K562 (cell line): Measurements from ENCODE around the gene KCNH8. TPM values are rescaled to one million over a fixed set of nuclear protein-coding genes. Genes with fewer than 3 reads are reported as not detected.

Experiments
- ATAC-seq: fragments of 200-7000 bp; cut with Tn5 transposase; 3 replicates; pipeline ENCODE4 v1.9.1; 2020; ENCODE audit warnings: moderate library complexity
- BruUV-seq: library from RNA; stranded (reverse); fragments of 400-500 nt; replicated peaks from 2 replicates; lab custom pipeline; 2021; lab: Mats Ljungman, UMichigan
- CTCF ChIA-PET: fragments of 300-600 bp; formaldehyde crosslinking; extraction: SDS; loops from one replicate; lab custom pipeline; 2021; ENCODE audit warnings: low intra/inter-chr PET ratio; lab: Yijun Ruan, JAX
- POLR2A ChIA-PET: fragments of 300-600, 350-650 bp; sonication (Branson Sonifier 250); formaldehyde crosslinking; extraction: SDS; loops from one replicate; lab custom pipeline; 2021; ENCODE audit warnings: antibody characterized with exemption, inconsistent platforms; lab: Yijun Ruan, JAX
- DNase-seq, 4 experiments: peaks; one replicate each; pipeline versions ENCODE4 v3.0.0 to v3.0.0-alpha.2; 2011 to 2018; ENCODE audit warnings: low spot score in 3 of 4, mixed read lengths in 3 of 4; ENCODE audit errors: extremely low read depth in 1 of 4
- FAIRE-seq: peaks from 2 replicates; lab custom pipeline; 2011; peaks lifted over from hg19 to GRCh38; lab: Jason Lieb, UNC
- H2AFZ ChIP-seq: 2 replicates; pipeline ENCODE4 v1.6.0; 2011; ENCODE audit warnings: low read depth, low read length, control low read depth, inconsistent platforms
- H3K27ac ChIP-seq: fragments of 200-600 bp; 3 replicates; pipeline ENCODE4 v1.8.0; 2011; ENCODE audit warnings: low read depth, mild to moderate bottlenecking, control low read depth, inconsistent platforms, low read length, moderate library complexity, mixed read lengths; ENCODE audit errors: extremely low read depth
- H3K27me3 ChIP-seq, 2 experiments: fragments of 300-600 bp in 1 of 2; 2 replicates in 1 of 2; 3 replicates in 1 of 2; pipeline versions ENCODE4 v1.6.0 to v1.8.0; 2011; ENCODE audit warnings: inconsistent platforms in 2 of 2, low read length in 2 of 2, mild to moderate bottlenecking in 1 of 2, mixed read lengths in 1 of 2, moderate library complexity in 1 of 2; ENCODE audit not compliant: control insufficient read depth in 2 of 2, insufficient read depth in 2 of 2
- H3K36me3 ChIP-seq: fragments of 300-600 bp; 3 replicates; pipeline ENCODE4 v1.8.0; 2011; ENCODE audit warnings: mild to moderate bottlenecking, low read length, inconsistent platforms; ENCODE audit not compliant: control insufficient read depth, insufficient read depth
- H3K4me1 ChIP-seq, 2 experiments: fragments of 200-600 bp in 1 of 2; replicated peaks in 1 of 2; 2 replicates in 1 of 2; 3 replicates in 1 of 2; pipeline versions ENCODE4 v1.5.1 to v1.8.0; 2011; ENCODE audit warnings: inconsistent platforms in 2 of 2, low read length in 2 of 2, mild to moderate bottlenecking in 1 of 2, mixed read lengths in 1 of 2, moderate library complexity in 1 of 2; ENCODE audit not compliant: control insufficient read depth in 2 of 2, insufficient read depth in 2 of 2
- H3K4me2 ChIP-seq: 2 replicates; pipeline ENCODE4 v1.6.1; 2011; ENCODE audit warnings: low read length, control low read depth, inconsistent platforms, mixed read lengths; ENCODE audit not compliant: insufficient read depth
- H3K4me3 ChIP-seq: fragments of 200-600 bp; sonication (generic), shearing (Covaris generic); 2 replicates; pipeline ENCODE4 v1.5.1; 2016; ENCODE audit warnings: control low read depth, inconsistent platforms
- H3K79me2 ChIP-seq: fragments of 200-600 bp; 3 replicates; pipeline ENCODE4 v1.8.0; 2011; ENCODE audit warnings: low read length, inconsistent platforms; ENCODE audit not compliant: control insufficient read depth, insufficient read depth
- H3K9ac ChIP-seq, 2 experiments: 2 replicates each; pipeline versions ENCODE4 v1.6.0 to v1.6.1; 2011; ENCODE audit warnings: low read depth in 2 of 2, low read length in 2 of 2, control low read depth in 1 of 2, inconsistent platforms in 1 of 2, mild to moderate bottlenecking in 1 of 2, mixed read lengths in 1 of 2; ENCODE audit not compliant: insufficient read depth in 1 of 2
- H3K9me1 ChIP-seq: one replicate; pipeline ENCODE4 v1.6.0; 2011; ENCODE audit warnings: inconsistent platforms, mild to moderate bottlenecking, low read length, moderate library complexity; ENCODE audit not compliant: control insufficient read depth, insufficient read depth
- H3K9me3 ChIP-seq: replicated peaks from 2 replicates; pipeline ENCODE4 v1.5.1; 2011; ENCODE audit warnings: low read depth, low read length, inconsistent platforms; ENCODE audit not compliant: control insufficient read depth, insufficient read depth
- H4K20me1 ChIP-seq: replicated peaks from 2 replicates; pipeline ENCODE4 v1.6.1; 2011; ENCODE audit warnings: low read length, inconsistent platforms, mixed read lengths; ENCODE audit not compliant: control insufficient read depth, insufficient read depth
- CCAR2 ChIP-seq: fragments of 200-400 bp; formaldehyde crosslinking; IDR thresholded peaks from 2 replicates; pipeline ENCODE4 v1.6.1; 2017; ENCODE audit warnings: mild to moderate bottlenecking, low read depth, low read length
- IRF1 ChIP-seq: sonication (generic); formaldehyde crosslinking; IDR thresholded peaks from 2 replicates; pipeline ENCODE4 v1.8.0; 2022; ENCODE audit warnings: missing genetic modification reagents, mild to moderate bottlenecking, borderline replicate concordance
- KDM5B ChIP-seq: fragments of 200-600 bp; sonication (generic); IDR thresholded peaks from 2 replicates; pipeline ENCODE4 v1.6.1; 2012; ENCODE audit warnings: low read depth, mild to moderate bottlenecking, moderate library complexity, low read length, control low read depth, inconsistent platforms; ENCODE audit not compliant: insufficient replicate concordance
- NFRKB ChIP-seq: fragments of 450-650 bp; IDR thresholded peaks from 2 replicates; pipeline ENCODE4 v1.6.1; 2016; ENCODE audit warnings: low read depth
- SUPT5H ChIP-seq: fragments of 450-650 bp; IDR thresholded peaks from 2 replicates; pipeline ENCODE4 v1.6.1; 2016
- ZBTB2 ChIP-seq: fragments of 450-650 bp; IDR thresholded peaks from 2 replicates; pipeline ENCODE4 v1.6.1; 2016; ENCODE audit warnings: antibody characterized with exemption
- whole genome bisulfite sequencing: fragments of 100-300 bp; shearing (Covaris generic); methylation state at CpG from one replicate; pipeline ENCODE4 v1.1.6; 2016; ENCODE audit warnings: low coverage, mixed read lengths; ENCODE audit not compliant: insufficient coverage; ENCODE audit errors: missing lambda C conversion rate; 5-methylcytosine and 5-hydroxymethylcytosine counted together
- in situ Hi-C: fragments of 300-500 bp; cut with MboI; formaldehyde crosslinking; loops from 4 replicates; pipeline ENCODE4 v1.15.0; 2018; ENCODE audit warnings: inconsistent platforms, mixed read lengths
- intact Hi-C: fragments of 100-400 bp; cut with micrococcal nuclease; formaldehyde crosslinking; loops from 2 replicates; pipeline ENCODE4 v1.14.2; 2022
- polyA plus RNA-seq, 8 experiments: library from polyadenylated mRNA; depleted of rRNA in 4 of 8; stranded (reverse) in 5 of 8; unstranded in 3 of 8; fragments of >200 nt; fragmentation: Nextera tagmentation in 2 of 8; fragmentation: Illumina TruSeq in 1 of 8; extraction: Ambion mirVana in 2 of 8; extraction: Trizol in 1 of 8; gene quantifications; 2 replicates each; pipeline versions ENCODE4 v1.2.1 to v1.2.3, GENCODE V29; 2011 to 2014; ENCODE audit warnings: inconsistent platforms in 1 of 8, missing spikeins in 1 of 8
- total RNA-seq, 7 experiments: library from RNA; depleted of rRNA in 6 of 7; stranded (reverse); fragments of >200 nt in 6 of 7; fragmentation: Illumina TruSeq in 2 of 7; extraction: Trizol in 2 of 7; gene quantifications; 2 replicates each; pipeline versions ENCODE4 v1.2.1 to v1.2.3, GENCODE V29; 2011 to 2021; ENCODE audit warnings: low replicate concordance in 1 of 7
- TF ChIP-seq, protein P1 (sequence below): fragments of 250-450 bp; sonication (Bioruptor Pico); IDR thresholded peaks from 2 replicates; pipeline ENCODE4 v1.5.0; 2021

Gene KCNH8
- total and polyA plus RNA-seq, 9 of the 15 experiments (the other 6 are each of a cell fraction or from before 2014, with no cell fraction given) = 0.02 to 0.08 (median 0.04) TPM; not detected in 6

- Histone ChIP-seq H3K9ac (no peak overlapping the region), H3K4me1 (no peaks in the 10 kb centered on the region), H3K27ac (no peak overlapping the region), H3K9me3 (no peaks in the 10 kb centered on the region)
- intact Hi-C loops = no loop called here
- TF ChIP-seq ZBTB2 = no peak
- TF ChIP-seq NFRKB = no peak
- no peak for TF ChIP-seq CCAR2
- no peak for TF ChIP-seq SUPT5H
- TF ChIP-seq IRF1 (CRISPR knock-in tag) = no peak
- TF ChIP-seq, protein P1, sequence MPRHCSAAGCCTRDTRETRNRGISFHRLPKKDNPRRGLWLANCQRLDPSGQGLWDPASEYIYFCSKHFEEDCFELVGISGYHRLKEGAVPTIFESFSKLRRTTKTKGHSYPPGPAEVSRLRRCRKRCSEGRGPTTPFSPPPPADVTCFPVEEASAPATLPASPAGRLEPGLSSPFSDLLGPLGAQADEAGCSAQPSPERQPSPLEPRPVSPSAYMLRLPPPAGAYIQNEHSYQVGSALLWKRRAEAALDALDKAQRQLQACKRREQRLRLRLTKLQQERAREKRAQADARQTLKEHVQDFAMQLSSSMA = no peak
- TF ChIP-seq KDM5B = no peak
- TF ChIP-seq, all 486 proteins: peak for 0
- in situ Hi-C loops = no loop called here
- Histone ChIP-seq H3K36me3 (no peaks in the 10 kb centered on the region), H4K20me1 (no peaks in the 10 kb centered on the region), H3K4me2 (no peak overlapping the region), H2AFZ (no peak overlapping the region), H3K9me1 (no peaks in the 10 kb centered on the region), H3K4me3 (no peak overlapping the region), H3K27me3 (no peaks in the 10 kb centered on the region), H3K79me2 (no peaks in the 10 kb centered on the region)
- BruUV-seq = no TSS peak
- ATAC-seq (no peak), FAIRE-seq (no peak), DNase-seq (no peak)
- CTCF ChIA-PET = no interaction called here
- POLR2A ChIA-PET = no interaction called here
- 0% methylated on average over 1 of the region's 1 CpG for WGBS
Measured at GRCh38 chr3:19338769-19339168, 190.5 kb downstream of the KCNH8 start.
